IPS DF 4.7 (cell line): ENCODE results near the gene ANKS1B.
"Not testable (repeated sequence)": the region's sequence is repeated elsewhere in the genome, so short reads cannot be mapped to it uniquely, and the experiment has no call there.

Experiments used
- DNase-seq: peaks from one replicate; pipeline ENCODE4 v3.0.0-alpha.2; 2013; ENCODE audit warnings: low spot score; ENCODE audit errors: extremely low read depth

The ANKS1B gene

DNA sequence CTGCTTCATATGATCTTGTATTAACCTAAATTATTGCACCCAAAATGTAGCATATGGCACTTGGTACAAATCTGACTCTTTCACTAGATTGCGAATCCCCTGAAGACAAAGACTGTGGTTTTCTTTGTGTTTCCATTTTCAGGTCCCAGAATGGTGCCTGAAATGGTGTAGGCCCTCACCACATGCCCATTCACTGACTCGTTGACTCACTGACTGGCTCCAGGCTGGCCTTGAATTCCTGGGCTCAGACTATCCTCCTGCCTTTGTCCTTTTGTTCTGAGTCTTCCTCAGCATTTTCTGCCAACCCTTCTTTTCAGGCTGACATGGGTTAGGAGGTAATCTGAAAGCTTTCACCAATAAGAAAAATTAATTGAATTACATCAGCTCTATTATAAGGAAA, 705.8 kb downstream of the ANKS1B start:
- DNase-seq, result no peak

DNA sequence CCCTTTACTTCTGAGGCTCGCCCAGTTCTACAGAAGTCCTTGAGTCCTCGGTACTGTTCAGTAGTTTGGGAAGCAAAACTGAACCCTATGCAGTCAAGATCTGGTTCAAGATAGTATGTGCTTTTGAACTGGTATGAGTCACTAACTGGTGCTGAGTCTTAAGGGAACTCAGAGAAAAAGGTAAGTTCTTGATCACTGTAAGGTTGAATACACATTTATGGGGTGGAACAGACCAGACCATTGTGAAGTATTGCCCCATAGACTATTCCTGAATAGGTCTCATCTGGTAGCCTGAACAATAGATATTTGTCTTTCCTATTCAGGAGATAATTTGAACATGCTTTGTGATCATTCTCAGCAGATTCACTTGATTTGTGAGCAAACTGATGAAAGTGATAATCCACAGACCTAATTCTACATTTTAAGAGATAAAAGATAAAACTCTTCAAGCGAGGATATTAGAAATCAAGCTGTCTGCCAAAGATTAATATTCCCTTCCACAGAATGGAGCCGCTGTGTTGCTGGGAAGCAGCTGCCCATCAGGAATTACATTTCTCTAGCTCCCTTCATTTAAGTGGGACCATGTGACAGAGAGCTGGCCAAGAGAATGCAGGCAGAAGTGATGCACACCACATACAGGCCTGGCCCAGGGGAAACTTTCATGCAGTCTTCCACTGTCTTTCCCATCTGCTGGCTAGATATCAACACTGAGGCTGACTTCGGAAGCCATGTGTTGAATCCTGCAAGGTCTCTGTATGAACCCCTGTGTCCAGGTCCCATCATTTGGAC, 707.0 kb downstream of the ANKS1B start:
- DNase-seq, result no peak

DNA sequence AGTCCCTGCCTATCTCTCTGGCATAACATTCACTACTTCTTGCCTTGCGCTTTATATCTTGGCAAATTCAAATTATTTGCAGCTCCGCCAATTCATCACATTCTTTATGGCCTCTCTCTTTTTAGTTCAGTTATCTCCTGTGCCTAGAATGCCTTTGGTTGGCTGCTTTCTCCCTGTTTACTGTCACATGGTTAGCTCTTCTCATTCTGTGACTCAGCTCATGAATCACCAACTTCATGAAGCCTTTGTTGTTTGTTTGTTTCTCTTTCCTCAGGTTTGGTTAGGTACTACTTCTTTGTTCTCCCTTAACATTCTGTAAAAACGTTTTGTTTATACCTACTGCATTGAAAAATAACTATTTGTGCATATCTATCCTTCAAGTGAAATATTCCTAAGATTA, 713.7 kb downstream of the ANKS1B start:
- no peak for DNase-seq

DNA sequence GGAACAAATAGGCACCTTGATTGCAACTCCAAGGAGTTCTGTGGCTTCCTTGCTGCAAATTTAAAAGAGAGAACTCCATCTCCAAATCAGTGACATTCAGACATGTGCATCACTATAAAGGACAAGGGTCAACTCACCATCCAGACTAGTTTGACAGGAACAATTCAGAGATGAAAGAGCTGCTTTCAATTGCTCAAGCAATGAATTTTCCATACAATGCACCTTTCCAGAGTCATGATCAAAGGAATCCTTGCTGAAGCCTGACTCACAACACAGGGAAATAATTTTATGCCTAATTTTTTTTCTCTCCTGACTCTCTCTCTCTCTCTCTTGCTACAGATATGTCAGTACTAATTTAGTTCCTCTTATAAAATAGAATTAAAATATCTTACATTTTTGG, 717.7 kb downstream of the ANKS1B start:
- no peak for DNase-seq

DNA sequence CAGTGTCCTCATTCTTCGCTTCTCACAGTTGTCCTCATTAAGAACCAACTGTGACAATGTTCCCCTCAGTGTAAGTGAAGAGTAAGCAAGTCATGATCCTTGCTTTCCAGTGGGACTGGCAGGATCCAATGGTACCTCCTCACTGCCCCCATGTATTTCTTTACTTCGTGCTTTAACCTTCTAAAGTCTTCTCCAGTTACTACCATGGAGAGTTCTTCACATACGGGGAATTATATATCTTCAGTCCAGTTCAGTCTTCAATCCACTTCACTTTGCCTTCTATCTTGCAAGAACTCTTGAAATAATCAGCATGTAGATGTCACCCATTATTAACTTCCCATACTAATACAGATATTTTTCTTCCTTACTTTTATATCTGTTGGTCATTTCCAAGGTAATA, 719.1 kb downstream of the ANKS1B start:
- DNase-seq, result no peak

DNA sequence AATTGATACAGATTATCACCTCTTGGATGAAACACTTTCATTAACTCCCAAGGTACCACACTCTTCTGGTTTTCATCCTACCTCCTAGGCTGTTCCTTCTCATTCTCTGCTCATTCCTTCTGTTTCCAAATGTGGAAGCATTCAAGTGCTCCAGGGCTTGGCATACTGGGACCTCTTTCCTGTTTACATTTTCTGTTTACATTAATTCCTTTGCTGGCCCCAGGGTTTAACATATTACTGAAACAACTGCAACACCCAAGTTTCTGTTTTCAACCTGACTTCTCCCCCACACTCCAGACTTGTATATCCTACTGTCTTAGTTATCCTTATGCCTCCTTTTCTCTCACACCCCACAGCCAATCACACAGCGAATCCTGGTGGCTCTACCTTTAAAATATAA, 723.5 kb downstream of the ANKS1B start:
- no peak for DNase-seq

DNA sequence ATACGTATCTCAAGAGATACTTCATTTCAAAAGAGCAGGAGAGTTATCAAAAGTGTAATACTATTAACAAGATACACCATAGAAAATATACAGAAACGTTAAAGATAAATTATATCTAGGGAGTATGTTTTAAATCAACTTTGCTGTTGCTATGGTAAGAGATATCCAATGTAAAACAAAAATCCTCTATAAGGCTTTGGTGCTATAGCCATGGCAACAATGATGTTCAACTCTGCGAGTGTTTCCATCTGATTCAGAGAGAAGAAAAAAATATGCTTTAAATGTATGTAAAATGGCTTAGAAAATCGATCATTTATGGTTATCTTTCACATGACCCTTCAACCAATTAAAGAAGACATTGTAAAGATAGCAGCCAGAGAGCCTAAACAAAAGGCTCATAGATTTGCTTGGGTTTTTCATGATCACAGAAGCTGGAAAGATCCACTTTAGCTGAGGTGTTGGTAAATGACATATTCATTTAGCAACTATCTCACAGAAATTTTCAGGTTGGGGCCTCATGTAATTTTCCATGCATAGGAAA, 724.2 kb downstream of the ANKS1B start:
- DNase-seq, result no peak

DNA sequence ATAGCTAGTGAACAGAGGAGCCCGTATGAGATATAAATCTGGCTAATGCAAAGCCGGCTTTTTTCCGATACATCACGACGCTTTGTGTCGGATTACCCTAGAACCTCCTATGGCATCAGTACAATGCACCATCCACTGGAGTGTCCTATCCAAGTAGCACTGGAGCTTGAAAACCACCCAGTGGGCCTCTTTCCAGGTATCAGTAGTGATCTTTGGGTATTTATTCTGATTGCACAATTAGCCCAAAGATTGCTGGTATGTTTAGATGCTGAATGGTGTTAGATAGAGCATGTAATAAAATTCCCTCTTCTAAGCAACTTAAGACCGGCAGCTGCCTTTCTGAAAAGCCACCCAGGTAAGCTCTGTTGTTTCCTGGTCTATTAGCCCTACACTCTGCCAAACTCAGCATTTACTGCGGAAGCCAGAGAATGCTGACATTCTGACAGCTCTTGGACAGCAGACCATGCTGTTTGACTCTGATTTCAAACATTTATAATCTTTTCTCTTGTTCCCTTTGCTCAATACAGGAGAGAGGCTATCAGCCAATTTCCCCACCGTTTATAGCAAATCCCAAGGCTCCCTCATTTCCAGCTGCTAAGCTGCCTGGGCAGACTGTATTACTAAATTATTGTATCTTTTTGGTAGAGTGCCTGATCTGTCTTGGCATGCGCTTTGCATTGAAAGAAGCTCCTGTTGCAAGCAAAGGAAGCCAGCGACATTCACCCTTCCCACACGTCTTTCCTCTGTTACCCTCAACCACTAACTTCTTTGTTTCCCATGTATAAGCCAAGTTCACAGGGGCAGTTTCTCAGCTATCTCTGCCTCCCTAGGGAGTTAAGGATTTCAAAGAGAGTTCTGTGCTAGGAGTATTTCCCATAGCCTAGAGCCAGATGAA, 725.4 kb downstream of the ANKS1B start:
- no peak for DNase-seq

DNA sequence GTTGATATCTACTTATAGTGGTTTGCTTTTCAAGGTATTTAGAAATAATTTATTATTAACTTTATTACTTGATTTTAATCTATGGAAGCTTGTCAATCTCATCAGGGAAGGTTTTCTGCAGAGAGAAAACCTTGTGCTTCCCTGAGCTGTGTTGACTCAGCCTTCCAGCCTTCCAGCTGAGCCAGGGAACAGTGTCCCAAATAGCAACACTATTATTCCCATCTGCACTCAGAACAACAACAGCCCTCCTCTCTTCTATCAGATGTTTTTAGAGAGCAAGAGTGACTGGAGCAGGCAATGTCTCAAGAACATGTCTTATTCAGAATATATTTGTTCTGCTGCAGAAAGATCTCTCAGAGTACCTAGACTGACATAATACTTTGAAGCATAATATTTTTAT, 727.1 kb downstream of the ANKS1B start:
- no peak for DNase-seq

DNA sequence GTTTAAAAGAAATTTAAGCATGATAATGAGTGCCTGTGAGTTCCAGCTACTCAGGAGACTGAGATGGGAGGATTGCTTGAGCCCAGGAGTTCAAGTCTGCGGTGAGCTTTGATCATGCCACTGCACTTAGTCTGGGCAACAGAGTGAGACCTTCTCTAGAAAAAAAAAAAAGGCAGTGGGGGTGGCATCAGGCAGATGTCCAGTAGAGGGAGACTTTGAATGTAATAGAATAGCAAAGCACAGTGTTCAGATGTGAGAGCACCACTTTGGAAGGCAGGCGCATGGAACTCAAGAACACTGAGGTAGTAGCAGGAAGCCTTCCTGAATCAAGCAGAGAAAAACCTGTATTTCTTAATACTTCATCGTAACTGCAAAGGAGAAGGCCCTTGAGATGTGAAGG, 731.7 kb downstream of the ANKS1B start:
- no peak for DNase-seq

DNA sequence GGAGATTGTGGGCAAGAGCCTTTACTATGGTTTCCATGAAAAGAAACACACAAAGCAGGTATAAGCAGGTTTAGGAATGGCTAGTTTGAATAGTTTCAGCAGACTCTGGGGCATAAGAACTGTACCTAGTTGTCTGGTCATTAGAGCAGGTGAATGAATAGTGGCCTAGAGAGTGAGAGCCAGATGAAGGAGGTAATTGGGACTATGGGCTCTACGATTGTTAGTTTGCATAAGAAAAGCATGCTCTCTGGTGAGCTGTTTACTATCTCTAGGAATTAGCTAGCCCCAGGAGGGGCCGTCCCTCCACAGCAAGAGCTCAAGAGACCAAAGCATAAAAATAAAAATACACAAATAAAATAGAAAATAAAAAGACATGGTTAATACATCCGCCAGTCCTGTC, 734.6 kb downstream of the ANKS1B start:
- DNase-seq, result no peak

DNA sequence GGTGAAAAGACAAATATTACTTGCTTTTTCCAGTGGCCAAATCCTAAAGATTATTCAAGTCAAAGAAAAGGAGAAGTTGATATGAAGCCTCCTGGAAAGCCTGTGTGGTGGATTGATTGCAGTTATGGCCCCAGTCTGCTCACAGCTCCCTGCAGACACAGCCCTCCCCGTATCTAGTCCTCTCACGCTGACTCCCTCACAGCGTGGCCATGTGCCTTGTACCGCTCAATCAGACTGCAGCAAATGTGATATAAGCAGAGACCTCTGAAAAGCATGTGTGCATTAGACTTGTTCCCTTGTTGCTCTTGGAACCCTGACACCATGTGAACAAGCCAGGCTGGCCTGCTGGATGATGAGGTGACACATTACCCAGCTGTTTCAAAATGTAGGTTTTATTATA, 735.2 kb downstream of the ANKS1B start:
- no peak for DNase-seq

DNA sequence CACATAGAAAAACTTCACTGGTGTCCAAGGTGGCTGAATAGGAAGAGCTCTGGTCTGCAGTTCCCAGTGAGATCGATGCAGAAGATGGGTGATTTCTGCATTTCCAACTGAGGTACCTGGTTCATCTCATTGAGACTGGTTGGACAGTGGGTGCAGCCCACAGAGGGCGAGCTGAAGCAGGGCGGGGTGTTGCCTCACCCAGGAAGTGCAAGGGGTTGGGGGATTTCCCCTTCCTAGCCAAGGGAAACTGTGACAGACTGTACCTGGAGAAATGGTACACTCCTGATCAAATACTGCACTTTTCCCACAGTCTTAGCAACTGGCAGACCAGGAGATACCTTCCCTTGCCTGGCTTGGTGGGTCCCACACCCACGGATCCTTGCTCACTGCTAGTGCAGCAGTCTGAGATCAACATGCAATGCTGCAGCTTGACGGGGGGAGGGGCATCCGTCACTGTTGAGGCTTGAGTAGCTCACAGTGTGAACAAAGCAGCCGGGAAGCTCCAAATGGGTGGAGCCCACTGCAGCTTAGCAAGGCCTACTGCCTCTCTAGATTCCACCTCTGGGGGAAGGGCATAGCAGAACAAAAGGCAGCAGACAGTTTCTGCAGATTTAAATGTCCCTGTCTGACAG, 746.7 kb downstream of the ANKS1B start:
- DNase-seq, result not testable (repeated sequence)

DNA sequence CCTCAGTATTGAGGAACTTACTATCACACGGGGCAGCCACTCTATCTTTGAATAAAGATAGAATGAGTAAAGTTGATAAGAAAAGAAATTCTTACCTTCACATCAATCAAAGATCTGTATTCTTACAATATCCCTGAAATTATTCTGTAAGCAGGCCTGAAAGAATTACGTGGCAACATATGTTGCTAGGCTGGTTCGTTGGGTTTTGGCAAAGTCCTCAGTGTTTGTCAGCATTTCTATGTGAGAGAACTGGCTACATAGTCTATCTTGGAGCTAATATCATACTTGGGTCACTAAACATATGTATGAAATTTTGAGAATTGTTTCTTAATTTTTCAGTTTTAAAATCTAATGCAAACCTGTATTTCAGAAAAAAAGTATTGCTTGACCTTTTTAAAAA, 749.4 kb downstream of the ANKS1B start:
- DNase-seq, result no peak

DNA sequence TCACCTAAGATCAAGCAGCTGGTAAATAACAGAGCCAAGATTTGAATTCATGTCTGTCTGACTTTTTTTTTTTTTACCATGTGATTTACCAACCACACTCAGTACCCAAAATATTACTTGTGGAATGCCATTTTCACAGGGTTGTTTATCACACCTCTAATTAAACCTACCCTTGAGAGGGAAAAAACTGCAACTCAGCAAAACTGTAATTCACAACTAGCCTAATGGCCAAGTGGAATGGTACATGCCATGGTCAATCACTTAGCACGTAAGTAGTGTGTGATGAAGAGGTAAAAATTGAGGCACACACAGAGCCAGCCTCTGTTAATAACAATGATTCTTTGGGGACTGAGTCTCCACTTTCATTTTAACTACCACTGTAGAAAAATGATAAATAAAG, 750.0 kb downstream of the ANKS1B start:
- DNase-seq, result no peak

DNA sequence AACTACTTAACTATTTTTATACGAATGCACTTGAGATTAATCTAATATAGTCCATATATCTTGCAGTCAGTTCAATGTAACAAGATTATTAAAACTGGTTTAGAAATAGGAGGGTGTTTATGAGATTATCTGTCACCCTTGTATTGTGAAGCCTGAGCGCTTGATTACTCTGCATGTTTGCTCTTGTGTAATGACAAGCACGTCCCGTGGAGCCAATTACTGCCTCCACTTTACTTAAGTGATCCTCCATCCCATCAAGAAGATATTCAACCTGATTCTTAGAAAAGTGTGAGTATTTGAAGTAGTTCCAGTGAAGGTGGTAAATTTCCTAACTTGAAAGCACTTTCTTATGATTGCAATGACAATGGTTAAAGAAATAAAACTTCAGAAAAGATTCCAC, 752.4 kb downstream of the ANKS1B start:
- no peak for DNase-seq

DNA sequence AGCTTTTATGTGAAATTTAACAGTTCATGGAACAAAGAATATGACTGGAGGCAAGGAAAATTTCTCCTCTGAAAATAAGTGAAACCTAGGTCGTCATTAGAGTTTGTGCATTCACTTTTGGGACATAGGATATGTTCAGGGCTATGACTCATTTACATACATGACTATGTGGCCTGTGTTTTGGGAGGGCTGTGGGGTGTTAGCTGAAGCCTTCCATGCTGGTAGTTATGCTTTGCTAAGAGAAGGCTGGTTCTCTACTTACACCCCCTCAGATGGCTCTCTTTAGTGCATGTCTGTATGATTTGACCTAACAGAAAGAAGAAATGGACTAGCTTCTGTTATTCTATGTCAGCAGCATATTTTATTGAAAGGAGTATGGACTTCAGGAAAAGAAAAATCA, 753.7 kb downstream of the ANKS1B start:
- DNase-seq, result no peak

DNA sequence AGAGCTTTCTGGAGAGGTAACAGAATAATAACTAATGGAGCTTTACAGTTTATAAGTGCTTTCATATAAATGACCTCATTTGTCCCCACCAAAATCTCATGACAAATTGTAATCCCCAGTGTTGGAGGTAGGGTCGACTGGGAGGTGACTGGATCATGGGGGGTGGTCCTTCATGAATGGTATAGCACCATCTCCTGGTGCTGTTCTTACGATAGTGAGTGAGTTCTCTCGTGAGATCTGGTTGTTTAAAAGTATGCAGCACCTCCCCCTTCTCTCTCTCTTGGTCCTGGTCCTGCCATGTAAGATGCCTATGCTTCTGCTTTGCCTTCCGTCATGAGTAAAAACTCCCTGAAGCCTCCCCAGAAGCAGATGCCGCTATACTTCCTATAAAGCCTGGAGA, 760.5 kb downstream of the ANKS1B start:
- peak; percentile 22 for DNase-seq

DNA sequence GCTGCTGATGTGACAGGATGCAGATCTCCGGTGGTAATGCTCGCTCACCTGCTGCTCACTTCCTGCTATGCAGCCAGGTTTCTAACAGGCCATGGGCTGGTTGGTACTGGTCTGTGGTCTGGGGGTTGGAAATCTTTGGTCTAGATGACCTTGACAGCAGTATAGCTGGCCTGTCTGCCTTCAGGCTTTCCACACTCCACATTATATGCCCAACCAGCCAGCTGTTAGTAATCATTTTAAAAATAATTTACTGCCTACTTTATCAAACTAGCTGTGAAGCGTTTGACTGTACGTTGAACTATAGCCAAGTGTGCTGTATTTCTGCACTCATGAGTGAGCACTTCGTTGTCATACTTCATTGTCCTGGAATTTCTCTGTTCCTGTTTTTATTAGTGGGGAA, 761.2 kb downstream of the ANKS1B start:
- no peak for DNase-seq

DNA sequence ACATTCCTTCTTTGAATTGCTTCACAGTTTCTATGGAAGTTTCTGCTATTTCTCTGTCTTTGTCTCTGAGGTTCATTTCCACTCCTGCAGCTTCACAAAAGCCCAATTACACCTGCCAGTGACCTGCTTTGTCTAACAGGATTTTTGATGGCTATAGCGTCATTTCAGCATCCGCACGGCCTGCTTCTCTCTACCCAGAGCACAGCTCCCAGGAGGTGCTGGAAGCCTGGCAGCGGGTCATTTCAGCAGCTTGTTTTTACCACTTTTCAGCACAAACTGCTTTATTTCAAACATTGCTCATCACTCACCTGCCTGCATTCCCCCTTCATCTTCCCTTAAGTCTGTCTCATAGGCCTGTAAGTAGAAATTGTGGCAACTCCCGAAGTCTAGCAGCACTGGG, 771.7 kb downstream of the ANKS1B start:
- no peak for DNase-seq

DNA sequence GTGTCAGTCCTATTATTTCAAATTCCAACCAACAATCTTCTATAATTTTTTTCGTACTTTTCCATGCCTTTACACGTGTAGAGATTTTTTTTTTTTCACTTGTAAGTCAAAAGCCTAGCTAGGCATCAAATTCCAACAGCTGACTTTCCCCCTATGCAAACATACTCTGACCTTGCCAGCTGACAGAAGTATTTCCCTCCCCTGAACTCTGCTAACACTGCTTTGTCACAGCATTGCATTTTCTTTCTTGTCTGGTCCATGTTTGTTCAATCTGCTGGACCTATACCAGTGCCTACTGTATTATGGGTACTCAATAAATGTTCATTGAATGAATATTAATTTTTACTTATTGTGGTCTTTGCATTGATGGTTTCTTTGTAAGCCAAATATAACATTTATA, 772.5 kb downstream of the ANKS1B start:
- DNase-seq, result no peak

DNA sequence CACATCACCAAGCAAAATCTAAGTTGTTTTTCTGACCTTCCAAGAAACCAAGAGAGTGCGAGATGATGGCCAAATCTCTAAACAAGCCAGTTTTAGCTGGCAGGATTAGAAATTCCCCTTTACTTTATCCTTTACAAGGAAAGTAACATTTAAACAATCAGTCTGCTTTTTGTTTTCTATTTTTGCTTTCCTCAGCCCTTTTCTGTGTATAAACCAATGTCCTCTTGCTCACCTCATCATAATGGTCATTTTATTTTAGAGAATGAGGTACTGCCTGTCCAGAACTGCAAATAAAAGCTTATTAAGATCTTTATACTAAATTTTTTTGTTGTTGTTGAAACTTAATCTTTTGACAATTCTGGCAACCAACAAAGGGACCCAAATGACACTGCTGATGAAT, 779.6 kb downstream of the ANKS1B start:
- DNase-seq, result no peak
